ENCODE measurements around the gene DPP8.
"Not testable (repeated sequence)": the region's sequence is repeated elsewhere in the genome, so short reads cannot be mapped to it uniquely, and the experiment has no call there.

DPP8 gene

DNA sequence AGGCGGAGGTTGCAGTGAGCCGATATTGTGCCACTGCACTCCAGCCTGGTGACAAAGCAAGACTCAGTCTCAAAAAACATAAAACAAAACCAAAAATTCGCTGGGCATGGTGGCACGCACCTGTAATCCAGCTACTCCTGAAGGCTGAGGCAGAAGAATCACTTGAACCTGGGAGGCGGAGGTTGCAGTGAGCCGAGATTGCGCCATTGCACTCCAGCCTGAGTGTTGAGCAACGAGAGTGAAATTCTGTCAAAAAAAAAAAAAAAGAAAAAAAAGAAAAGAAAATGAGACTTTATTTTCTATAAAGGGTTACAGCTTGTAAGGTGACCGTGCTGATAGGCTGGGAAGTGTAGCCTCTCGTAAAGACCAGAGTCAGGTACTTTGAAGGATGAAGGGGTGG, 6.7 kb upstream of the DPP8 start:
- no peak for DNase-seq

DNA sequence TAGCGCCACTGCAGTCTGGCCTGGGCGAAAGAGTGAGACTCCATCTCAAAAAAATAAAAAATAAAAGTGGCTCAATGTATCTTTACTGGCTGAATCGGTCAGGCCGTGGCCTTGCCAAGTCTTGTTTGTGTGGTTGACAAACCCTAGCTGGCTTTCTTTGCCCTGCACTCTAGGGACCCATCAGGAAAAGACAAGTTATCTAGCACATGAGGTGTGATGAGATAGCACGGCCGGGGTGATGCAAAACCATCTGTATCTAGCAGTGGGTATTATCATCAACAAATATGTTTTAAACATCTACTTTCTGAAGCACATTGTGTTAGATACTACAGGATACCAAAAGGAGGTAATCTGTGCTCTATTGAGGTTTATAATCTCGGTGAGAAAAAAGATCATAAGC, 3.9 kb upstream of the DPP8 start:
- no peak for DNase-seq

GRCh38 chr15:65518633-65519285, 1.3 kb upstream of the DPP8 start:
- DNase-seq = no peak

DNA sequence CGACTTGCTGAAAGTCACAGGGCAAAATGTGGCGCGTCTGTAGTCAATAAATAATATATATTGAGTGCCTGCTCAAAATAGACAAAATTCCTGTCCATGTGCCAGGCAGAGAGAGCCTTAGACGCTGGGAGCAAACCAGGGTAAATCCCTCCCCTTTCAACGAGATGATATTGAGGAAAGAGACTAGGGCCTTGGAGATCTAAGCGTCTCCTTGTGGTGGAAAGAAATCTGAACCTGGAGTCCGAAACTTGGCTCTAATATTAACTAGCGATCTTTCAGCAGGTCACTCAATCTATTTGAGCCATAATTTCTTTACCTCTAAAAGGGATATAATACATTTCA, 348 bp upstream of the DPP8 start:
- no peak for DNase-seq

- DNase-seq = peak in 1 of 2 donors; percentile 69
Measured at GRCh38 chr15:65512807-65513416, 4.6 kb downstream of the DPP8 start.

DNA sequence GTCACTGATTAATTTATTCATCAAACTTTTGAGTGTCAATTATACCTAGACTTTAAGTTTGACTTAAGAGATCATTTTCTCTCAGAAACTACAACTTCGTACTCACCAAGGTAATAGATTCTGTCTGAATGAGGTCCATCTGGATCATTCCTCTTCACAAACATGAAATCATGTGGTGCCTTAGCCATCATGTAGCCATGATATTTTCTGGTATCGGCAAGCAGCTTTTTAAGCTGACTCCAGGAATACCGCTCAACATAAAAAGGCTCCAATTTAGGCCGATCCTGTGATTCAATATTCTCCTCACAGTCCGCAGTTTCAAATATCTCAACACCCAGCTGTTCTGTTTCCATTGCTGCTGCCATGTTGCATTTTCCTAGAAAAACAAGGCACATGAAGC, 5.3 kb downstream of the DPP8 start:
- no peak for DNase-seq

DNA sequence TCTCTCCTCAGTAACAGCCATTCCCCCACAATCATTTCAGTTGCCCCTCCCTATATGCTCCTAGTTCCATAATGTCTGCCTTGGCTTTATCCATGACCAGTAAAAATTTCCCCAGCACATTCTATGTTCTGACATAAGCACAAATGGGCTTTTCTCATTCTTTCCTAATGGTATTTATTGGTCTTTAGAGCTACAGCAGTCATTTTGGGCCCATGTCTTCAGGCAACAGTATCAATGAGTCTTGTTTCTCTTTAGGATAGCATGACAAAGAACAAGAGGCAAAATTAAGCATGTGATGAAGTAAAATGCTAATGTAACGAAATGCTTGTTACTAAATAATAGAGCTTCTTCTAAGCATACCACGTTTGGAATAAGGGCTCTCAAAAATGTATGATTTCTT, 8.2 kb downstream of the DPP8 start:
- no peak for DNase-seq

GRCh38 chr15:65494076-65494475, 23.4 kb downstream of the DPP8 start:
- no peak for DNase-seq

DNA sequence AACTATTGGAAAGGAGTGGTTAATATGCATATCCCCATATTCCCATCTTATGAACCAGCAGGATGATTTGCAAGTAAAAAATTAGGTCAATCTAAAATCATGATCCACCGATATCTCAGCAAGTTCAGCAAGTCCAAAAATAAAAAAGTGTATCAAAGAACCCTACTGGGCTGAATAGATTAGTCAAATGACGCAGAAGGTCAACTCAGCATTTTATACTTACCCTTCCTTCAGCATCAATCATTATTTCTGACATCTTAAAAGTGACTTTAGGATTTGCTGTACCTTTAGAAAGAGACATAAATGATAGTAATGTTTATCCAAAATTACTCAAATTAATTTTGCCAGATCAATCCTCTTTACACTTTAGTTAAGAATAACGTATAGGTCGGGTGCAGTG, 32.6 kb downstream of the DPP8 start:
- no peak for DNase-seq

DNA sequence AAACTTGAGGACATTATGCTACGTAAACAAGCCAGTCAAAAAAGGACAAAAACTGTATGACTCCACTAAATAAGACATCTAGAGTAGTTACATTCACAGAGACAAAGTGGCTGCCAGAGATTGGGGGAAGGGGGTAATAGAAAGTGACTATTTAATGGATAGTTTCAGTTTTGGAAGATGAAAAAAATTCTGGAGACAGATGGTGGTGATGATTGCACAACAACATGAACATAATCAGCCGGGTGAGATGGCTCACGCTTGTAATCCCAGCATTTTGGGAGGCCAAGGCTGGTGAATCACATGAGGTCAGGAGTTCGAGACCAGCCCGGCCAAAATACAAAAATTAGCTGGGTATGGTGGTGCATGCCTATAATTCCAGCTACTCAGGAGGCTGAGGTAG, 40.6 kb downstream of the DPP8 start:
- DNase-seq = no peak

DNA sequence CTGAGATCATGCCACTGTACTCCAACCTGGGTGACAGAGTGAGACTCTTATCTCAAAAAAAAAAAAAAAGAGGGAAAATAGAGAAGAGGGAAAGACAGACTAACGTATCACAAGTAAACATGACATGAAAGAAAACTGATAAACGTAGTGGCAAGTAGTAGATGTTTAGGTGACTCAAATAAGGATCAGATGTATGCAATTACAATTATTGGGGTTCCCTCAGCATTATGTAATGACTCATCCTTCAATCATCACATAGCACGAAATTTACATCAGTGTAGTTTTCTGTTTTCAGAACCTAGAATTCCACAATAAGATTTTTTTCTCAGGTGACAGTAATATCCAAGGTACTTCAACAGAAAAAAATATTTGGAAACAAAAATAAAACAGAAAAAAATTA, 46.6 kb downstream of the DPP8 start:
- DNase-seq = no peak

DNA sequence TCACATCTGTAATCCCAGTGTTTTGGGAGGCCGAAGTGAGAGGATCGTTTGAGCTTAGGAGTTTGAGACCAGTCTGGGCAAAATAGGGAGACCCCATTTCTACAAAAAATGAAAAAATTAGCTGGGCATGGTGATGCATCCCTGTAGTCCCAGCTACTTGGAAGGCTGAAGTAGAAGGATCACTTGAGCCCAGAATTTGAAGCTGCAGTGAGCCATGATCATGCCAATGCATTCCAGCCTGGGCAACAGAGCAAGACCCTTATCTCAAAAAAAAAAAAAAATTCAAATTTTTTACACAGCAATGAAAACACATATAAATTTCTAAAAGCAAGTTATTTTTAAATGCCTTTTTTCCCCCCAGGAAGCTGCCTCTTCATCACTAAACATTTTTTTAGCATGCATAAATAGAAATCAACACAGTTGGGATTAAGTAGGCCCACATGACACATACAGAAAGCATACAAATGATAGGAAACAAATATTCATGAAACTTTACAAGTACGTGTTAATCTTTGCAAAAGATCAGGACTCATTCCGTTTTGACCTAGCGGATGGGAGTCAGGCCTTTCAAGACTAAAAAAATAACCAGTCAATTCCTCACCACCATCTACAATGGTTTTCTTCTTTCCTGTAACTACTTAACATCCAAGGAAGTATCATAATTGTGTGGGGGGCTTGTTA, 49.1 kb downstream of the DPP8 start:
- no peak for DNase-seq

- no peak for DNase-seq
Measured at GRCh38 chr15:65466901-65467300, 50.6 kb downstream of the DPP8 start.

DNA sequence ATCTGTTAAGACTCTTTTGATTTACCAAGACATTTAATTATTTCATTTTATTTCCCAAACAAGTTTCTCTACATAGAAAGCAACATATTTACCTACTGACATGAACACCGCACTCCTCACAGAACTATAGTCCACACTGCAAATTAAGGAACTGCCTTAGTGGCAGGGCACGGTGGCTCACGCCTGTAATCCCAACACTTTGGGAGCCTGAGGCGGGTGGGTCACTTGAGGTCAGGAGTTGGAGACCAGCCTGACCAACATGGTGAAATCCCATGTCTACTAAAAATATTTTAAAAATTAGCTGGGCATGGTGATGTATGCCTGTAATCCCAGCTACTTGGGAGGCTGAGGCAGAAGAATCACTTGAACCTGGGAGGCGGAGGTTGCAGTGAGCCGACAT, 54.4 kb downstream of the DPP8 start:
- DNase-seq = not testable (repeated sequence)

GRCh38 chr15:65460741-65461347, 56.6 kb downstream of the DPP8 start:
- no peak for DNase-seq

- not testable (repeated sequence) for DNase-seq
Measured at GRCh38 chr15:65455256-65455655, 62.2 kb downstream of the DPP8 start.

DNA sequence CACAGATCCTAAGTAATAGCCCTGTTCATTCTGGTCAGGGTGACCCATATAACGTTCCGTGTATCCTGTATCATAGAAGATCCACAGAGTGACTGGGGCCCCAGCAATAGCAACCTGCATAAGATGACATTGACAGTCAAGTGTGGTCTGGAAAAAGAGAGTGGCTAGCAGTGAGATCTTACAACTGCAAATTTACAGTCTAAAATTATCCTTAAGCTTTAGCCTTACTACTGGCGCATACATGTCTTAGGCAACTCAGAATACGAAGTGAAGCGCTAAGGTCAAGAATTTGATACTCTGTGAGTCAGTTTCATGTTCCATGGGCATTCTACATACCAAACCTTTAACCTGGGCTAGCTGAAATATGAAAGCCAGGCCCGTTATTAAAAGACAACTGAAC, 65.5 kb downstream of the DPP8 start:
- DNase-seq = no peak

DNA sequence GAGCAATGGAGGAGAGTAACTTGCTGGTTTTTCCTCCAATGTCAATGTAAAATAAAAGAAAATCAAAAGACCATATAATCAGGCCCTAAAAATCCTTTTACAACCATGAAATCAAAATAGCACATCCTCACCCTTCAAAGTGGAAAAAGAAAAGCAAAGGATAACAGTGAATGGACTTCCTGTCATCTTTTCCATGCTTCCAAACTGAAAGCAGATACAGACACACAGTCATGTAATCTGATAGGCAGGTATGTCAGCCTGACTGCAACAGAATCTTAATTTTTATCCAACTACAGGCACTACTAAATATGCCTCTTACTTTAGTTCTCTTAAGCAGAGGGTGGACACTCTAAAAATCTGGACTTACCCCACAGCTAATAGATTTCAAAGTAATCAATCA, 66.9 kb downstream of the DPP8 start:
- DNase-seq = no peak

- no peak for DNase-seq
Measured at GRCh38 chr15:65447145-65447544, 70.3 kb downstream of the DPP8 start.

GRCh38 chr15:65434201-65434600, 83.3 kb downstream of the DPP8 start:
- no peak for DNase-seq

- DNase-seq = no peak
Measured at GRCh38 chr15:65431731-65432130, 85.8 kb downstream of the DPP8 start.

GRCh38 chr15:65426216-65426853, 91.2 kb downstream of the DPP8 start:
- no peak for DNase-seq

GRCh38 chr15:65424683-65425082, 92.8 kb downstream of the DPP8 start:
- no peak for DNase-seq
